ENCODE data around the gene TBR1. TPM values are rescaled to one million over a fixed set of nuclear protein-coding genes. Genes with fewer than 3 reads are reported as not detected.

The TBR1 gene
- total RNA-seq, 4 donors from 2014 or later, result not detected

- TF ChIP-seq, protein P1, sequence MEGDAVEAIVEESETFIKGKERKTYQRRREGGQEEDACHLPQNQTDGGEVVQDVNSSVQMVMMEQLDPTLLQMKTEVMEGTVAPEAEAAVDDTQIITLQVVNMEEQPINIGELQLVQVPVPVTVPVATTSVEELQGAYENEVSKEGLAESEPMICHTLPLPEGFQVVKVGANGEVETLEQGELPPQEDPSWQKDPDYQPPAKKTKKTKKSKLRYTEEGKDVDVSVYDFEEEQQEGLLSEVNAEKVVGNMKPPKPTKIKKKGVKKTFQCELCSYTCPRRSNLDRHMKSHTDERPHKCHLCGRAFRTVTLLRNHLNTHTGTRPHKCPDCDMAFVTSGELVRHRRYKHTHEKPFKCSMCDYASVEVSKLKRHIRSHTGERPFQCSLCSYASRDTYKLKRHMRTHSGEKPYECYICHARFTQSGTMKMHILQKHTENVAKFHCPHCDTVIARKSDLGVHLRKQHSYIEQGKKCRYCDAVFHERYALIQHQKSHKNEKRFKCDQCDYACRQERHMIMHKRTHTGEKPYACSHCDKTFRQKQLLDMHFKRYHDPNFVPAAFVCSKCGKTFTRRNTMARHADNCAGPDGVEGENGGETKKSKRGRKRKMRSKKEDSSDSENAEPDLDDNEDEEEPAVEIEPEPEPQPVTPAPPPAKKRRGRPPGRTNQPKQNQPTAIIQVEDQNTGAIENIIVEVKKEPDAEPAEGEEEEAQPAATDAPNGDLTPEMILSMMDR (IDR thresholded peaks at IDR 0.05; ENCODE audit: low read depth), result no peak
Measured at GRCh38 chr2:161434118-161434517, 18.0 kb downstream of the TBR1 start.

GRCh38 chr2:161436411-161436810, 20.3 kb downstream of the TBR1 start:
- TF ChIP-seq, protein P1 (IDR thresholded peaks at IDR 0.05; ENCODE audit: low read depth), result no peak

- TF ChIP-seq, protein P1 (IDR thresholded peaks at IDR 0.05; ENCODE audit: low read depth), result no peak
Measured at GRCh38 chr2:161438598-161438997, 22.5 kb downstream of the TBR1 start.

DNA sequence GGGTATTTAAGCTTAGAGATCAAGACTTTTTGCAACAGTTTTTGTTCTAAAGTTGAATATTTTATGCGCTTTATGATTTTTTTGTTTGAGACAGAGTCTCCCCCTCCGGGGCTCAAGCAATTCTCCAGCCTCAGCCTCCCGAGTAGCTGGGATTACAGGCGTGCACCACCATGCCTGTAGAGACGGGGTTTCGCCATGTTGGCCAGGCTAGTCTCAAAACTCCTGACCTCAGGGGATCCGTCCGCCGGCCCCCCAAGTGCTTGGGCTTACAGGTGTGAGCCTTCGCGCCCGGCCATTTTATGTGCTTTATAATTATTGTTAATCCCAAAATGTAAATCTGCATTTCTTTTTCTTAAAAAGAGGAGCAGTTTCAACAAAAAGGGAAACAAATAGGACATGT, 29.0 kb downstream of the TBR1 start:
- TF ChIP-seq, protein P1 (IDR thresholded peaks at IDR 0.05; ENCODE audit: low read depth), result no peak

DNA sequence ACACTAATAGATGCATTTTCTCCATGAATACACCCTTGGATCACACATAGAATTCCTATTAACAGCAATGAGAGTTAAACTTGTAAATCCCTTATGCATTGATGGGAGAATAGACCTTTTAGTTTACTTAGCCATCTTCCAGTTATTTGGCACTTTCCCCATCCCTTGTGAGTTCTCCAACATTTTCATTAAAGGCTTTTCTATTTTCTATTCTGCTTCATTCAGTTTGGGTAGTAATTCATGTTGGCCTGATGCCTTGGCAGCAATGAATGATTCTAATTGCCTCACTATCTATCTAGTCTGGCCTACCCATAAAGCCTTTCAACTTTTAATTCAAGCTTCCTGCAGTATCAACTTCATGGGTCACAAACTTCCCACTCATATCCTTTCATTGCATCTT, 32.3 kb downstream of the TBR1 start:
- TF ChIP-seq, protein P1 (IDR thresholded peaks at IDR 0.05; ENCODE audit: low read depth), result no peak

- TF ChIP-seq, protein P1 (IDR thresholded peaks at IDR 0.05; ENCODE audit: low read depth), result no peak
Measured at GRCh38 chr2:161471631-161472030, 55.5 kb downstream of the TBR1 start.

GRCh38 chr2:161474920-161475319, 58.8 kb downstream of the TBR1 start:
- TF ChIP-seq, protein P1 (IDR thresholded peaks at IDR 0.05; ENCODE audit: low read depth), result no peak

Small RNA genes within 50 kb of the gene (small RNA-seq; reads per million reads assigned to genes)
- not detected for gene RNA5SP108

Other genes starting within 250 kb of the TBR1 start
- 10 to 100 TPM; 29.9 to 73.5 (median 43.1) TPM for gene PSMD14, start 107.9 kb upstream of the TBR1 start, total RNA-seq
- gene SLC4A10, start 208.1 kb downstream of the TBR1 start, total RNA-seq, result under 1 TPM in 2 of 4 donors, not detected in 2; under 0.01 to 0.17 TPM

All from subcutaneous adipose tissue (tissue), 4 donors.